Muscle layer of duodenum (tissue), 2 donors: ENCODE measurements around the gene IVL.

Experiments
- H3K27ac ChIP-seq: one replicate; pipeline ENCODE4 v1.7.0; 2013; ENCODE audit warnings: mild to moderate bottlenecking, low read length
- H3K27me3 ChIP-seq: one replicate; pipeline ENCODE4 v1.7.0; 2013; ENCODE audit warnings: low read depth, mild to moderate bottlenecking, control low read depth, low read length
- H3K36me3 ChIP-seq, 2 donors: one replicate each; pipeline ENCODE4 v1.7.0; 2013; ENCODE audit warnings: low read length in 2 of 2, control low read depth in 1 of 2, mild to moderate bottlenecking in 1 of 2; ENCODE audit not compliant: insufficient read depth in 2 of 2, control insufficient read depth in 1 of 2
- H3K4me1 ChIP-seq, 2 donors: one replicate each; pipeline ENCODE4 v1.7.0; 2013; ENCODE audit warnings: low read length in 2 of 2, mild to moderate bottlenecking in 2 of 2, control low read depth in 1 of 2, moderate library complexity in 1 of 2; ENCODE audit not compliant: insufficient read depth in 2 of 2, control insufficient read depth in 1 of 2
- H3K4me3 ChIP-seq, 2 donors: one replicate each; pipeline ENCODE4 v1.7.0; 2013; ENCODE audit warnings: low read length in 2 of 2, low read depth in 1 of 2, mild to moderate bottlenecking in 1 of 2
- H3K9me3 ChIP-seq, 2 donors: one replicate each; pipeline ENCODE4 v1.7.0; 2013; ENCODE audit warnings: low read length in 2 of 2, control low read depth in 1 of 2, mild to moderate bottlenecking in 1 of 2; ENCODE audit not compliant: control insufficient read depth in 1 of 2
- donor health status: healthy.

IVL gene

GRCh38 chr1:152957561-152957960 lies 49.2 kb downstream of the IVL start:
- Histone ChIP-seq H3K9me3 (no peaks in the 10 kb centered on the region), H3K27ac (no peak overlapping the region), H3K36me3 (no peaks in the 10 kb centered on the region), H3K27me3 (no peaks in the 10 kb centered on the region), H3K4me1 (no peaks in the 10 kb centered on the region), H3K4me3 (no peak overlapping the region)

- H3K4me3 ChIP-seq, result no peak overlapping the region
- H3K9me3 ChIP-seq, result no peaks in the 10 kb centered on the region
- H3K4me1 ChIP-seq, result no peaks in the 10 kb centered on the region
- H3K36me3 ChIP-seq, result no peaks in the 10 kb centered on the region
- no peaks in the 10 kb centered on the region for H3K27me3 ChIP-seq
- H3K27ac ChIP-seq, result no peak overlapping the region
Observed at GRCh38 chr1:152959273-152959672, 50.9 kb downstream of the IVL start.

- H3K27ac ChIP-seq, result no peak overlapping the region
- no peaks in the 10 kb centered on the region for H3K4me1 ChIP-seq
- H3K36me3 ChIP-seq, result no peaks in the 10 kb centered on the region
- H3K9me3 ChIP-seq, result no peaks in the 10 kb centered on the region
- H3K27me3 ChIP-seq, result no peaks in the 10 kb centered on the region
- no peak overlapping the region for H3K4me3 ChIP-seq
Observed at GRCh38 chr1:152959801-152960451, 51.6 kb downstream of the IVL start.

- Histone ChIP-seq H3K4me1 (no peaks in the 10 kb centered on the region), H3K9me3 (no peaks in the 10 kb centered on the region), H3K4me3 (no peak overlapping the region), H3K27ac (no peak overlapping the region), H3K27me3 (no peaks in the 10 kb centered on the region), H3K36me3 (no peaks in the 10 kb centered on the region)
Observed at GRCh38 chr1:152960452-152961044, 52.2 kb downstream of the IVL start.
